ENCODE measurements around the gene FCRLA.

The FCRLA gene

GRCh38 chr1:161731981-161732718, 25.1 kb downstream of the FCRLA start:
- ChIA-PET CTCF (interaction anchor here (0.5 to 1.6 kb wide), 3 partner anchors 9 to 87 kb away, joined by 3 to 7 read pairs (median 5); partner anchors contain the start of gene DUSP12), POLR2A (no interaction called here)
- Histone ChIP-seq H3K36me3 (ENCODE audit: control insufficient read depth in 2 of 2, insufficient read depth in 1 of 2, low read length in 2 of 2) (no peaks in the 10 kb centered on the region), H3K27ac (ENCODE audit: extremely low read depth, low read depth, low read length) (no peak overlapping the region), H3K4me1 (ENCODE audit: control insufficient read depth, insufficient read depth, low read length) (no peaks in the 10 kb centered on the region), H3K4me3 (ENCODE audit: low read depth, low read length) (no peak overlapping the region), H3K9me3 (ENCODE audit: control insufficient read depth, insufficient read depth, low read depth, low read length) (no peaks in the 10 kb centered on the region)
- TF ChIP-seq PRDM10 (tag by site-specific recombination; IDR thresholded peaks at IDR 0.05) (peak; percentile 73), ZNF138 (tag by site-specific recombination; IDR thresholded peaks at IDR 0.05; ENCODE audit: borderline replicate concordance) (no peak), ZNF433 (tag by site-specific recombination; IDR thresholded peaks at IDR 0.05; ENCODE audit: low read depth) (no peak)

DNA sequence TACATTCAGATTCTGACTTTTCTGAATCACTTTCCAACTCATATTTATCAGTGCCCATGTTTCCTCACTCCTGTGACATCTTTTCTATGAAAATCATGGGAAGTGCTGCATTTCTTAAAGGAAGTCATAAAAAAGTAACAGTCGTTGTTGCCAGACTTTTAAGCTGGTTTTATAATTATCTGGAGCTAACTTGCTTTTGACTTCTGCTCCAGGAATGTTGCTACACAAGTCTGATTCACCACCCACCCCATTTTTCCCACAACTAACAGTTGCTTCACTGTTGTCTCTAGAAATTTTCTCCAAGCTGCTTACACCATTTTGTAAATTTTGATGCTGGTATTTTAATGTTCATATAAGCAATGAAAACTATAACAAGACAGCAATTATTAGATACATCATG, 26.5 kb downstream of the FCRLA start:
- H3K4me1 ChIP-seq (ENCODE audit: control insufficient read depth, insufficient read depth, low read length) = no peaks in the 10 kb centered on the region
- no peaks in the 10 kb centered on the region for H3K9me3 ChIP-seq (ENCODE audit: control insufficient read depth, insufficient read depth, low read depth, low read length)
- no peak overlapping the region for H3K4me3 ChIP-seq (ENCODE audit: low read depth, low read length)
- no peak overlapping the region for H3K27ac ChIP-seq (ENCODE audit: extremely low read depth, low read depth, low read length)
- ChIA-PET POLR2A (interaction anchor here (1.5 kb wide), 1 partner anchor 16 kb away, joined by 3 read pairs; the partner anchor contains the start of gene DUSP12), CTCF (interaction anchor here (1.0 to 1.3 kb wide), 3 partner anchors 85 to 248 kb away, joined by 3 to 5 read pairs (median 4); no protein-coding TSS in a partner anchor)
- no peak for TF ChIP-seq SALL2 (tag by site-specific recombination; IDR thresholded peaks at IDR 0.05; ENCODE audit: borderline replicate concordance)
- TF ChIP-seq ZNF121 (tag by site-specific recombination; IDR thresholded peaks at IDR 0.05) = no peak
- no peak for TF ChIP-seq ZNF335 (tag by site-specific recombination; conservative IDR thresholded peaks at IDR 0.05)
- no peak for TF ChIP-seq ATF2 (tag by site-specific recombination; IDR thresholded peaks at IDR 0.05; ENCODE audit: low read depth)
- H3K36me3 ChIP-seq (ENCODE audit: control insufficient read depth in 2 of 2, insufficient read depth in 1 of 2, low read length in 2 of 2) = no peaks in the 10 kb centered on the region

- CTCF ChIA-PET = interaction anchor here (0.7 to 1.8 kb wide), 2 partner anchors 169 to 248 kb away, joined by 3 to 8 read pairs; no protein-coding TSS in a partner anchor
- Histone ChIP-seq H3K27ac (ENCODE audit: extremely low read depth, low read depth, low read length) (no peak overlapping the region), H3K4me1 (ENCODE audit: control insufficient read depth, insufficient read depth, low read length) (no peaks in the 10 kb centered on the region), H3K36me3 (ENCODE audit: control insufficient read depth in 2 of 2, insufficient read depth in 1 of 2, low read length in 2 of 2) (no peaks in the 10 kb centered on the region), H3K9me3 (ENCODE audit: control insufficient read depth, insufficient read depth, low read depth, low read length) (no peaks in the 10 kb centered on the region), H3K4me3 (ENCODE audit: low read depth, low read length) (no peak overlapping the region)
- POLR2A ChIA-PET = interaction anchor here (0.6 kb wide), 1 partner anchor 56 kb away, joined by 5 read pairs; no protein-coding TSS in a partner anchor
- TF ChIP-seq ZNF529 (tag by site-specific recombination; IDR thresholded peaks at IDR 0.05; ENCODE audit: insufficient replicate concordance) = no peak
- TF ChIP-seq ZNF610 (tag by site-specific recombination; IDR thresholded peaks at IDR 0.05; ENCODE audit: borderline replicate concordance) = no peak
- TF ChIP-seq KLF16 (tag by site-specific recombination; IDR thresholded peaks at IDR 0.05) = no peak
- TF ChIP-seq ZNF510 (tag by site-specific recombination; IDR thresholded peaks at IDR 0.05; ENCODE audit: insufficient replicate concordance) = no peak
- TF ChIP-seq ZNF280D (tag by site-specific recombination; IDR thresholded peaks at IDR 0.05) = no peak
Measured at GRCh38 chr1:161735837-161736236, 28.8 kb downstream of the FCRLA start.

All from HEK293 (cell line).